Panc1 (cell line): Measurements from ENCODE around the gene CACNA1B. TPM values are rescaled to one million over a fixed set of nuclear protein-coding genes. Genes with fewer than 3 reads are reported as not detected.

Source experiments
- ATAC-seq: fragments of 200-7000 bp; cut with Tn5 transposase; 2 replicates; pipeline ENCODE4 v1.9.1; 2020; ENCODE audit warnings: mild to moderate bottlenecking, moderate library complexity
- BruUV-seq: library from RNA; stranded (reverse); fragments of 400-500 nt; replicated peaks from 2 replicates; lab custom pipeline; 2021; lab: Mats Ljungman, UMichigan
- CTCF ChIA-PET: fragments of 300-600 bp; sonication (Branson Sonifier 250); formaldehyde crosslinking; loops from one replicate; lab custom pipeline; 2022; ENCODE audit warnings: antibody characterized with exemption; lab: Charles Lee
- POLR2A ChIA-PET: fragments of 300-600 bp; sonication (Branson Sonifier 250); formaldehyde crosslinking; loops from one replicate; lab custom pipeline; 2022; ENCODE audit warnings: antibody characterized with exemption; lab: Charles Lee
- DNase-seq: peaks from one replicate; pipeline ENCODE4 v3.0.0-alpha.2; 2010; ENCODE audit warnings: low read depth, low spot score
- H3K27ac ChIP-seq: 2 replicates; pipeline ENCODE4 v1.5.1; 2011; ENCODE audit warnings: mild to moderate bottlenecking, low read length, inconsistent platforms
- H3K27me3 ChIP-seq: fragments of 200-500 bp; sonication (Bioruptor generic); 2 replicates; pipeline ENCODE4 v1.6.0; 2014; ENCODE audit warnings: low read length, inconsistent platforms; ENCODE audit not compliant: control insufficient read depth, insufficient read depth
- H3K36me3 ChIP-seq: fragments of 200-500 bp; sonication (Bioruptor generic); 2 replicates; pipeline ENCODE4 v1.5.1; 2014; ENCODE audit warnings: inconsistent platforms, mild to moderate bottlenecking, low read length, moderate library complexity; ENCODE audit not compliant: control insufficient read depth, insufficient read depth
- H3K4me1 ChIP-seq: 2 replicates; pipeline ENCODE4 v1.5.1; 2011; ENCODE audit warnings: inconsistent platforms, mild to moderate bottlenecking, low read length, moderate library complexity; ENCODE audit not compliant: control insufficient read depth, insufficient read depth
- H3K4me3 ChIP-seq, 2 experiments: 2 replicates each; pipeline ENCODE4 v1.5.1; 2011 to 2012; ENCODE audit warnings: low read depth in 2 of 2, low read length in 2 of 2, mild to moderate bottlenecking in 2 of 2, inconsistent platforms in 1 of 2, moderate library complexity in 1 of 2
- H3K9me3 ChIP-seq: fragments of 200-500 bp; sonication (Bioruptor generic); 2 replicates; pipeline ENCODE4 v1.5.1; 2014; ENCODE audit warnings: low read depth, mild to moderate bottlenecking, inconsistent platforms, low read length, moderate library complexity; ENCODE audit not compliant: control insufficient read depth, insufficient read depth
- POLR2AphosphoS5 ChIP-seq: IDR thresholded peaks from 2 replicates; pipeline ENCODE4 v1.6.1; 2012; ENCODE audit warnings: mild to moderate bottlenecking, low read depth, low read length, moderate library complexity
- SIN3A ChIP-seq: IDR thresholded peaks from 2 replicates; pipeline ENCODE4 v1.6.1; 2012; ENCODE audit warnings: low read depth, mild to moderate bottlenecking, low read length, moderate library complexity, borderline replicate concordance; ENCODE audit not compliant: insufficient read depth
- TCF7L2 ChIP-seq: IDR thresholded peaks from 2 replicates; pipeline ENCODE4 v1.6.1; 2011; ENCODE audit warnings: mild to moderate bottlenecking, low read depth, low read length, inconsistent platforms
- in situ Hi-C: cut with HindIII; loops from 2 replicates; pipeline ENCODE4 v1.10.0; 2016; ENCODE audit warnings: low sequenced_read_pairs, low pct_unique_long_range_greater_than_20kb
- intact Hi-C: fragments of 100-400 bp; cut with micrococcal nuclease; formaldehyde crosslinking; loops from one replicate; pipeline ENCODE4 v1.10.0; 2022; ENCODE audit not compliant: unreplicated experiment
- total RNA-seq: library from RNA; stranded (reverse); gene quantifications from one replicate; pipeline ENCODE4 v1.2.1, GENCODE V29; 2021; ENCODE audit not compliant: unreplicated experiment
- TF ChIP-seq, protein P1 (sequence below): fragments of 450-650 bp; IDR thresholded peaks from 2 replicates; pipeline ENCODE4 v1.5.1; 2017; ENCODE audit warnings: mild to moderate bottlenecking
- TF ChIP-seq, protein P2 (sequence below), 2 experiments: IDR thresholded peaks; 2 replicates each; pipeline ENCODE4 v1.6.1; 2011 to 2012; ENCODE audit warnings: low read depth in 2 of 2, control low read depth in 1 of 2, low read length in 1 of 2, mild to moderate bottlenecking in 1 of 2, moderate library complexity in 1 of 2; ENCODE audit not compliant: insufficient read depth in 1 of 2

Gene CACNA1B
- total RNA-seq, 1 experiment from 2014 or later = 0.49 TPM

GRCh38 chr9:137984520-137985257, 107.1 kb downstream of the CACNA1B start:
- Histone ChIP-seq H3K36me3 (no peaks in the 10 kb centered on the region), H3K27ac (no peak overlapping the region), H3K4me1 (no peaks in the 10 kb centered on the region), H3K4me3 (no peak overlapping the region), H3K9me3 (no peaks in the 10 kb centered on the region), H3K27me3 (no peaks in the 10 kb centered on the region)
- CTCF ChIA-PET = no interaction called here
- in situ Hi-C loops = no loop called here
- intact Hi-C loops = no loop called here
- no peak for TF ChIP-seq SIN3A
- TF ChIP-seq, protein P1, sequence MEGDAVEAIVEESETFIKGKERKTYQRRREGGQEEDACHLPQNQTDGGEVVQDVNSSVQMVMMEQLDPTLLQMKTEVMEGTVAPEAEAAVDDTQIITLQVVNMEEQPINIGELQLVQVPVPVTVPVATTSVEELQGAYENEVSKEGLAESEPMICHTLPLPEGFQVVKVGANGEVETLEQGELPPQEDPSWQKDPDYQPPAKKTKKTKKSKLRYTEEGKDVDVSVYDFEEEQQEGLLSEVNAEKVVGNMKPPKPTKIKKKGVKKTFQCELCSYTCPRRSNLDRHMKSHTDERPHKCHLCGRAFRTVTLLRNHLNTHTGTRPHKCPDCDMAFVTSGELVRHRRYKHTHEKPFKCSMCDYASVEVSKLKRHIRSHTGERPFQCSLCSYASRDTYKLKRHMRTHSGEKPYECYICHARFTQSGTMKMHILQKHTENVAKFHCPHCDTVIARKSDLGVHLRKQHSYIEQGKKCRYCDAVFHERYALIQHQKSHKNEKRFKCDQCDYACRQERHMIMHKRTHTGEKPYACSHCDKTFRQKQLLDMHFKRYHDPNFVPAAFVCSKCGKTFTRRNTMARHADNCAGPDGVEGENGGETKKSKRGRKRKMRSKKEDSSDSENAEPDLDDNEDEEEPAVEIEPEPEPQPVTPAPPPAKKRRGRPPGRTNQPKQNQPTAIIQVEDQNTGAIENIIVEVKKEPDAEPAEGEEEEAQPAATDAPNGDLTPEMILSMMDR = no peak
- no peak for TF ChIP-seq POLR2AphosphoS5
- TF ChIP-seq, protein P2, sequence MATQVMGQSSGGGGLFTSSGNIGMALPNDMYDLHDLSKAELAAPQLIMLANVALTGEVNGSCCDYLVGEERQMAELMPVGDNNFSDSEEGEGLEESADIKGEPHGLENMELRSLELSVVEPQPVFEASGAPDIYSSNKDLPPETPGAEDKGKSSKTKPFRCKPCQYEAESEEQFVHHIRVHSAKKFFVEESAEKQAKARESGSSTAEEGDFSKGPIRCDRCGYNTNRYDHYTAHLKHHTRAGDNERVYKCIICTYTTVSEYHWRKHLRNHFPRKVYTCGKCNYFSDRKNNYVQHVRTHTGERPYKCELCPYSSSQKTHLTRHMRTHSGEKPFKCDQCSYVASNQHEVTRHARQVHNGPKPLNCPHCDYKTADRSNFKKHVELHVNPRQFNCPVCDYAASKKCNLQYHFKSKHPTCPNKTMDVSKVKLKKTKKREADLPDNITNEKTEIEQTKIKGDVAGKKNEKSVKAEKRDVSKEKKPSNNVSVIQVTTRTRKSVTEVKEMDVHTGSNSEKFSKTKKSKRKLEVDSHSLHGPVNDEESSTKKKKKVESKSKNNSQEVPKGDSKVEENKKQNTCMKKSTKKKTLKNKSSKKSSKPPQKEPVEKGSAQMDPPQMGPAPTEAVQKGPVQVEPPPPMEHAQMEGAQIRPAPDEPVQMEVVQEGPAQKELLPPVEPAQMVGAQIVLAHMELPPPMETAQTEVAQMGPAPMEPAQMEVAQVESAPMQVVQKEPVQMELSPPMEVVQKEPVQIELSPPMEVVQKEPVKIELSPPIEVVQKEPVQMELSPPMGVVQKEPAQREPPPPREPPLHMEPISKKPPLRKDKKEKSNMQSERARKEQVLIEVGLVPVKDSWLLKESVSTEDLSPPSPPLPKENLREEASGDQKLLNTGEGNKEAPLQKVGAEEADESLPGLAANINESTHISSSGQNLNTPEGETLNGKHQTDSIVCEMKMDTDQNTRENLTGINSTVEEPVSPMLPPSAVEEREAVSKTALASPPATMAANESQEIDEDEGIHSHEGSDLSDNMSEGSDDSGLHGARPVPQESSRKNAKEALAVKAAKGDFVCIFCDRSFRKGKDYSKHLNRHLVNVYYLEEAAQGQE (IDR thresholded peaks at IDR 0.05; ENCODE audit: insufficient read depth in 1 of 2, low read depth in 2 of 2, low read length in 1 of 2) = no peak
- TF ChIP-seq TCF7L2 = no peak
- POLR2A ChIA-PET = no interaction called here
- ATAC-seq = no peak
- no peak for DNase-seq
- BruUV-seq = no TSS peak

- no peak for TF ChIP-seq POLR2AphosphoS5
- TF ChIP-seq, protein P2 (IDR thresholded peaks at IDR 0.05; ENCODE audit: insufficient read depth in 1 of 2, low read depth in 2 of 2, low read length in 1 of 2) = no peak
- TF ChIP-seq TCF7L2 = no peak
- TF ChIP-seq SIN3A = no peak
- TF ChIP-seq, protein P1 = no peak
- ATAC-seq (no peak), DNase-seq (no peak)
- Histone ChIP-seq H3K27me3 (no peaks in the 10 kb centered on the region; the same call in 1 of the 2 replicates), H3K9me3 (no peaks in the 10 kb centered on the region), H3K4me3 (no peak overlapping the region), H3K4me1 (no peaks in the 10 kb centered on the region), H3K36me3 (no peaks in the 10 kb centered on the region), H3K27ac (no peak overlapping the region)
- in situ Hi-C loops (no loop called here), intact Hi-C loops (no loop called here)
- BruUV-seq = no TSS peak
- ChIA-PET POLR2A (no interaction called here), CTCF (no interaction called here)
These were observed 108.1 kb downstream of the CACNA1B start for GRCh38 chr9:137985637-137986071.
